Fibroblast of lung (primary cell): ENCODE data around the gene SH2D3C. TPM values are rescaled to one million over a fixed set of nuclear protein-coding genes. Genes with fewer than 3 reads are reported as not detected.

Experiments
- DNase-seq, 2 donors: peaks; one replicate each; pipeline versions ENCODE4 v3.0.0 to v3.0.0-alpha.2; 2010; ENCODE audit warnings: low read depth in 2 of 2
- H2AFZ ChIP-seq: 2 replicates; pipeline ENCODE4 v1.5.1; 2012; ENCODE audit warnings: low read length, control low read depth, inconsistent platforms
- H3K27ac ChIP-seq: 2 replicates; pipeline ENCODE4 v1.5.1; 2011; ENCODE audit warnings: low read length, control low read depth; ENCODE audit not compliant: insufficient read depth
- H3K27me3 ChIP-seq: 2 replicates; pipeline ENCODE4 v1.5.1; 2011; ENCODE audit warnings: mild to moderate bottlenecking, low read length; ENCODE audit not compliant: control insufficient read depth, insufficient read depth
- H3K36me3 ChIP-seq: 2 replicates; pipeline ENCODE4 v1.5.1; 2011; ENCODE audit warnings: low read length; ENCODE audit not compliant: control insufficient read depth, insufficient read depth
- H3K4me1 ChIP-seq: 2 replicates; pipeline ENCODE4 v1.5.1; 2011; ENCODE audit warnings: low read length; ENCODE audit not compliant: control insufficient read depth, insufficient read depth; ENCODE audit errors: extremely low read depth
- H3K4me2 ChIP-seq: 2 replicates; pipeline ENCODE4 v1.5.1; 2011; ENCODE audit warnings: low read length, control low read depth; ENCODE audit not compliant: insufficient read depth; ENCODE audit errors: extremely low read depth
- H3K4me3 ChIP-seq, 4 experiments: fragments of 200-600 bp in 1 of 4; sonication (generic) in 1 of 4; replicated peaks in 1 of 4; 2 replicates each; pipeline ENCODE4 v1.5.1; 2011 to 2016; ENCODE audit warnings: low read length in 4 of 4, low read depth in 3 of 4, mild to moderate bottlenecking in 3 of 4, control low read depth in 2 of 4, inconsistent platforms in 1 of 4, mixed read lengths in 1 of 4; ENCODE audit not compliant: insufficient read depth in 1 of 4; ENCODE audit errors: control extremely low read depth in 1 of 4
- H3K79me2 ChIP-seq: 2 replicates; pipeline ENCODE4 v1.5.1; 2012; ENCODE audit warnings: mild to moderate bottlenecking, low read length, inconsistent platforms; ENCODE audit not compliant: control insufficient read depth, insufficient read depth
- H3K9ac ChIP-seq: 2 replicates; pipeline ENCODE4 v1.5.1; 2011; ENCODE audit warnings: mild to moderate bottlenecking, low read length, control low read depth; ENCODE audit not compliant: insufficient read depth
- H3K9me3 ChIP-seq: 2 replicates; pipeline ENCODE4 v1.5.1; 2012; ENCODE audit warnings: low read depth, low read length; ENCODE audit not compliant: control insufficient read depth, insufficient read depth
- H4K20me1 ChIP-seq: 2 replicates; pipeline ENCODE4 v1.5.1; 2011; ENCODE audit warnings: low read length; ENCODE audit not compliant: control insufficient read depth, insufficient read depth; ENCODE audit errors: extremely low read depth
- CTCF ChIP-seq, 2 donors: IDR thresholded peaks in 1 of 2; conservative IDR thresholded peaks in 1 of 2; 1 replicate in 1 of 2; 2 replicates in 1 of 2; pipeline ENCODE4 v1.5.1; 2011 to 2012; ENCODE audit warnings: low read length in 2 of 2, control low read depth in 1 of 2, inconsistent platforms in 1 of 2, low read depth in 1 of 2, mild to moderate bottlenecking in 1 of 2
- EZH2 ChIP-seq: IDR thresholded peaks from 2 replicates; pipeline ENCODE4 v1.5.1; 2012; ENCODE audit warnings: low read length, control low read depth, mild to moderate bottlenecking; ENCODE audit errors: missing control alignments
- polyA plus RNA-seq, 2 donors: library from polyadenylated mRNA; depleted of rRNA in 1 of 2; stranded (reverse) in 1 of 2; unstranded in 1 of 2; fragments of >200 nt; gene quantifications; 2 replicates each; pipeline ENCODE4 v1.2.1, GENCODE V29; 2011 to 2012; ENCODE audit warnings: missing spikeins in 1 of 2
- total RNA-seq: library from RNA; depleted of rRNA; stranded (reverse); fragments of >200 nt; gene quantifications from 2 replicates; pipeline ENCODE4 v1.2.1, GENCODE V29; 2014

SH2D3C gene
- total and polyA plus RNA-seq, 2 donors (not counting 1 experiment from before 2014, with no cell fraction given), result 1.2 TPM; not detected in 1

- H3K9me3 ChIP-seq, result no peaks in the 10 kb centered on the region
- H3K9ac ChIP-seq, result no peak overlapping the region
- H3K36me3 ChIP-seq, result no peaks in the 10 kb centered on the region
- H4K20me1 ChIP-seq, result no peaks in the 10 kb centered on the region
- DNase-seq, result no peak
- no peak overlapping the region for H3K4me3 ChIP-seq
- H3K79me2 ChIP-seq, result no peaks in the 10 kb centered on the region
- no peaks in the 10 kb centered on the region for H3K27me3 ChIP-seq
- H3K4me2 ChIP-seq, result no peak overlapping the region
- H2AFZ ChIP-seq, result no peak overlapping the region
- no peak overlapping the region for H3K27ac ChIP-seq
- TF ChIP-seq EZH2 (no peak), CTCF (conservative IDR thresholded peaks at IDR 0.05 in 1 of 2, IDR thresholded peaks at IDR 0.05 in 1 of 2; ENCODE audit: low read depth in 1 of 2, low read length in 2 of 2) (no peak)
- H3K4me1 ChIP-seq, result peaks cover 12% of the 10 kb centered on the region
Observed at GRCh38 chr9:127722055-127722745, 56.3 kb downstream of the SH2D3C start.

GRCh38 chr9:127721391-127721821, 57.1 kb downstream of the SH2D3C start:
- H3K36me3 ChIP-seq, result no peaks in the 10 kb centered on the region
- H3K4me3 ChIP-seq, result no peak overlapping the region
- H3K79me2 ChIP-seq, result no peaks in the 10 kb centered on the region
- H4K20me1 ChIP-seq, result no peaks in the 10 kb centered on the region
- no peak overlapping the region for H3K9ac ChIP-seq
- H2AFZ ChIP-seq, result no peak overlapping the region
- H3K4me2 ChIP-seq, result no peak overlapping the region
- no peak for DNase-seq
- no peaks in the 10 kb centered on the region for H3K27me3 ChIP-seq
- H3K9me3 ChIP-seq, result no peaks in the 10 kb centered on the region
- no peak overlapping the region for H3K27ac ChIP-seq
- TF ChIP-seq CTCF (conservative IDR thresholded peaks at IDR 0.05 in 1 of 2, IDR thresholded peaks at IDR 0.05 in 1 of 2; ENCODE audit: low read depth in 1 of 2, low read length in 2 of 2) (no peak), EZH2 (no peak)
- peaks cover 12% of the 10 kb centered on the region for H3K4me1 ChIP-seq

GRCh38 chr9:127720865-127721227, 57.6 kb downstream of the SH2D3C start:
- no peak for TF ChIP-seq CTCF (conservative IDR thresholded peaks at IDR 0.05 in 1 of 2, IDR thresholded peaks at IDR 0.05 in 1 of 2; ENCODE audit: low read depth in 1 of 2, low read length in 2 of 2)
- no peaks in the 10 kb centered on the region for H4K20me1 ChIP-seq

More at GRCh38 chr9:127720865-127721227, 57.6 kb downstream of the SH2D3C start:
- no peaks in the 10 kb centered on the region for H3K9me3 ChIP-seq
- no peaks in the 10 kb centered on the region for H3K36me3 ChIP-seq
- no peaks in the 10 kb centered on the region for H3K27me3 ChIP-seq
- no peak for DNase-seq
- no peak overlapping the region for H2AFZ ChIP-seq
- H3K4me3 ChIP-seq, result no peak overlapping the region
- H3K9ac ChIP-seq, result no peak overlapping the region
- H3K4me2 ChIP-seq, result no peak overlapping the region
- peaks cover 16% of the 10 kb centered on the region for H3K4me1 ChIP-seq
- no peak overlapping the region for H3K27ac ChIP-seq
- H3K79me2 ChIP-seq, result no peaks in the 10 kb centered on the region
